ENCODE data around the gene SOX21. TPM values are rescaled to one million over a fixed set of nuclear protein-coding genes. Genes with fewer than 3 reads are reported as not detected.

Gene SOX21
- total RNA-seq, 1 donor from 2014 or later = 0.16 TPM

DNA sequence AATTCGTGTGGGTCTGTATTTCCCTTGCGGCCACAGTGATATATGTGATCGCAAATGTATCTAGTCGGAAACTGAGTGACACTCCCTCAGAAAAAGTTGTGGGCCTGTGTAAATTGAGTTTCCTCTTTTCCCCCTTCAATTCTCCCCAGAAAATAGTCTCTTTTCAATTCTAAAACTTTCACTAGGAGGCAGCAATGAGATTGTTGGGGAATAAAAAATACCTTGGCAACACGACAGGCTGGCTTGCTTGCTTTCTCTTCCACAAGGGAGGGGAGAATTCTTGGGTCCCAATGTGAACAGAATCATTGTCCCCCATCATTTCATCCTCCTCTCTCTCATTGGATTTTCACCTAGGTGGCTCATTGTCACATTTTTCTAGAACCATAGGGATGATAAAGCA, 3.7 kb upstream of the SOX21 start:
- peaks cover 4% of the 10 kb centered on the region for H3K4me1 Mint-ChIP-seq (ENCODE audit: low read depth)
- H3K4me3 Mint-ChIP-seq (ENCODE audit: low read depth) = no peak overlapping the region
- peaks cover 56% of the 10 kb centered on the region for H3K27me3 Mint-ChIP-seq (ENCODE audit: low read depth)
- H3K27ac Mint-ChIP-seq = no peak overlapping the region
- intact Hi-C loops (cut with micrococcal nuclease) = no loop called here
- no peak for DNase-seq (ENCODE audit: low spot score)
- no peaks in the 10 kb centered on the region for H3K36me3 Mint-ChIP-seq (ENCODE audit: low read depth)
- H3K9me3 Mint-ChIP-seq = no peaks in the 10 kb centered on the region

DNA sequence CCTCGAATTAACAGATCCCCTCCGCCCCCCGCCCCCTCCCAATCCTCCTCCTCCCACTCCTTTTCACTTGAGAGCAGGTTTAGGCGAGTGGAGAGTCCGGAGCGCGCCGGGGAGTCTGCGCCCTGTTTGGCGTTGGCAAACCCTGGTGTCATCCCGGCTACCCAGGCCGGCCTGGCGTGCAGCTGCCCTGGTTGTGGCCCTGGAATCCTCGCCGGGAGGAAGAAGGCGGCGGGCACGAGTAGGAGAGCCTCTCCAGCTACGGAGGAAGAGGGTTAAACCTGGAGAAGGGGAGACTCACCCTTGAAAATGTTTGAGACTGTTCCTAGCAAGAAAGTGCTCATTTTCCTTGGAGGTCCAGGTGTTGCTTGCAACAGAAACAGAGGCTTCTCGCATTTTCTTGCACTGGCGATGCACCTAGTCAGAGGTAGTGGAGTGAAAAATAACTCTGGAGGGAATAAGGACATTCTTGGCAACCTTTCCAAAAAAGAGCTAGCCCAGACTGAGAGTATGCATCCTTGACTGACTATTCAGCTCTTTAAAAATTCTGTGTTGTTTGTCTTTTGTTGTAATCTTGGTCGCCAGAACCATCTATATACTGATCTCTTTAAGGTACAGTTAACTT, 1.3 kb upstream of the SOX21 start:
- intact Hi-C loops (cut with micrococcal nuclease) = loop anchor here (1.0 to 5.0 kb wide), 4 partner anchors 7 to 1379 kb away; partner anchors contain the start of gene HS6ST3
- Mint-ChIP-seq H3K36me3 (ENCODE audit: low read depth) (no peaks in the 10 kb centered on the region), H3K9me3 (no peaks in the 10 kb centered on the region), H3K4me1 (ENCODE audit: low read depth) (peaks cover 9% of the 10 kb centered on the region), H3K27me3 (ENCODE audit: low read depth) (peaks cover 74% of the 10 kb centered on the region), H3K4me3 (ENCODE audit: low read depth) (no peak overlapping the region), H3K27ac (no peak overlapping the region)
- no peak for DNase-seq (ENCODE audit: low spot score)

DNA sequence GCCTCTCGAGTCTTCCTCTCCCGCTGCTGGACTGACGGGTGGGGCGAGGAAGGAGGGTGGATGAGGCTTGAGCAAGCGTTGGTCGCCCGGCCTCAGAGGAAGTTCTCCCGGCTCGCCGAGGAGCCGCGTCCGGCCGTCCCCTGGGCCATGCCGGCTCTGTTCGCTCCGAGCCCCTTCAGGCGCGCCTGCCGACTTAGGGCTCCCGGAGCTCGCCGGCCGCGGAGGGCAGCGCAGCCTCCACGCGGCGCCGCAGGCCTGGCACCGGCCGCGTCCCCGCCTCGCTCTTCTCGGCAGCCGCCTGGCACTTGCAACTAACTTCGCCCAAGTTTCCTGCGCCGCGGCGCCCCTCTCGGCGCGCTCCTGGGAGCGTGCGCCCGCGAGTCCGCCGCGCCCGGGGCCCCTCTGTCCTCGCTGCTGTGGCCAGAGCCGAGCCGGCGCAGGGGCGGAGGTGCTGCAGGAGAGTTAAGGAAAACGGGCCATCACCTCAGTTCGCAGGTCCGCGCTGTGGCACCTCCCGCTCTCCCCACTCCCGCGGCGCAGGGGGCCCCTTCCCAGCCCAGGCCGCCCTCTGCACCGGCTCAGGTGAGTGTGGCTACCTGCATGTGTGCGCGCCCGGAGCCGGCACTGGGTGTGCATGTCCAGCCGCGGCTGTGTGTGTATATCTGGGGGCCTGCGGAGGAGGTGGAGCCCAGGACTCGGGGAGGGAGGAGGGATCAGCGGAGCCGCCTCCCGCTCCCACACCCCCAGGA, 641 bp upstream of the SOX21 start:
- Mint-ChIP-seq H3K4me3 (ENCODE audit: low read depth) (peak overlapping the region; percentile 66), H3K4me1 (ENCODE audit: low read depth) (peaks cover 9% of the 10 kb centered on the region), H3K27ac (no peak overlapping the region), H3K27me3 (ENCODE audit: low read depth) (peaks cover 77% of the 10 kb centered on the region), H3K36me3 (ENCODE audit: low read depth) (no peaks in the 10 kb centered on the region), H3K9me3 (no peaks in the 10 kb centered on the region)
- DNase-seq (ENCODE audit: low spot score) = no peak
- intact Hi-C loops (cut with micrococcal nuclease) = loop anchor here (2.0 to 5.0 kb wide), 3 partner anchors 439 to 1379 kb away; partner anchors contain the start of gene HS6ST3

DNA sequence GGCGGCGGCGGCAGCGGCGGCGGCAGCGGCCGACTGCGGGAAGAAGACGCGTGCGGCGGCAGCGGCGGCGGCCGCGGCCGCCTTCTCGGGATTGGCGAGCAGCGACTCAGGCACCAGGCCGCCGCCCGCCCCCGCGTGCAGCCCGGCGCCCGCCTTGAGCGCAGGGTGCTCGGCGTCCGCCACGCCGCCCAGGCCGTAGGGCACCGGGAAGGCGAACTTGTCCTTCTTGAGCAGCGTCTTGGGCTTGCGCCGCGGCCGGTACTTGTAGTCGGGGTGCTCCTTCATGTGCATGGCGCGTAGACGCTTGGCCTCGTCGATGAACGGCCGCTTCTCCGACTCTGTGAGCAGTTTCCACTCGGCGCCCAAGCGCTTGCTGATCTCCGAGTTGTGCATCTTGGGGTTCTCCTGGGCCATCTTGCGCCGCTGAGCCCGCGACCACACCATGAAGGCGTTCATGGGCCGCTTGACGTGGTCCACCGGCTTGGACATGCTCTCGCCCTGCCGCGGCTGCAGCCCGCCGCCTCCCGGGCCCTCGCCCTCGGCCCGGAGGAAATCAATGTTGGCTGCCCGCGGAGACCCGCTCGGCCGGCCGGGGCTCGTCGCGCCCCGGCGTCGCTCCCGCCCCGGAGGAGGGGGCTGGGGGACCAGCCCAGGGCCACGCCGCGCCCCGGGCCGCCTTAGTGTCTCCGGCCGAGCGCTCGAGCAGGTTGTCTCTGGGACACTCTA, 621 bp downstream of the SOX21 start:
- peaks cover 79% of the 10 kb centered on the region for H3K27me3 Mint-ChIP-seq (ENCODE audit: low read depth)
- H3K4me3 Mint-ChIP-seq (ENCODE audit: low read depth) = no peak overlapping the region
- no peak overlapping the region for H3K27ac Mint-ChIP-seq
- intact Hi-C loops (cut with micrococcal nuclease) = loop anchor here (1.0 to 5.0 kb wide), 6 partner anchors 9 to 1381 kb away; partner anchors contain the start of gene HS6ST3
- DNase-seq (ENCODE audit: low spot score) = peak; percentile 21
- H3K4me1 Mint-ChIP-seq (ENCODE audit: low read depth) = peaks cover 11% of the 10 kb centered on the region
- H3K36me3 Mint-ChIP-seq (ENCODE audit: low read depth) = no peaks in the 10 kb centered on the region
- H3K9me3 Mint-ChIP-seq = no peaks in the 10 kb centered on the region

GRCh38 chr13:94710881-94711560, 1.3 kb downstream of the SOX21 start:
- H3K36me3 Mint-ChIP-seq (ENCODE audit: low read depth) = no peaks in the 10 kb centered on the region
- no peak for DNase-seq (ENCODE audit: low spot score)
- peaks cover 79% of the 10 kb centered on the region for H3K27me3 Mint-ChIP-seq (ENCODE audit: low read depth)
- no peaks in the 10 kb centered on the region for H3K9me3 Mint-ChIP-seq
- H3K4me1 Mint-ChIP-seq (ENCODE audit: low read depth) = peaks cover 11% of the 10 kb centered on the region
- no peak overlapping the region for H3K27ac Mint-ChIP-seq
- intact Hi-C loops (cut with micrococcal nuclease) = loop anchor here (1.0 to 5.0 kb wide), 5 partner anchors 9 to 1381 kb away; partner anchors contain the start of gene HS6ST3
- peak overlapping the region; percentile 42 for H3K4me3 Mint-ChIP-seq (ENCODE audit: low read depth)

DNA sequence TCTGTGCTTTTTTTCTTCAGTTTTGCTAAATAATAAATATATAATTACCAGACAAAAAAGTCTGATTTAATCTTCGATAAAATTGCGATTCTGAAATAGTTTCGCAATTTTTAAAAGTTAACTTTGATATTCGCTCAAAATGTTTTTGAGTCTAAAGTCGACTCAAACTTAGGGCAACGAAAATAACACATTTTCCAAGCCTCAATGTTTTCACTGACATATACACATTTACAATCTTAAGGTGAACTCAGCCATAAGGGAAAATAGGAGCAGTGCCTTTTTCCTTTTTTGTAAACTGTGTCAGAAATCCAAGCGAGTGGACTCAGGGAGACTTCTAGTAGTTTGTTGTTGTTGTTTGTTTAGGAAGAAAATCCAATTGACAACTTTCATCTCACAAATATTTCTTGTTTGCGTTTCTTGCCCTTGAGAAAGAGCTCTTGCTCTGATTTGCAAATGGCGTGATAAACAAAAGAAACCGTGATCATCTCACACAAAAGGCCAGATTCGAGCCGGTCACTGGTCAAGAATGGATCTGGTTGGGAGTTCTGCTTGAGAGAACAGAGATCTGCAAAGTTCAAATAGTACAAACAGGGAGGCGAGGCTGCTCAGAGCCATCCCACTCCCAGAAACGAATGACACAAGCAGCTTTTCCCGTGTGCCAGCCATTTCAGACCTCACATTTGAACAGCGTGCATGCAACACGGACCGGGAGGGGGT, 2.1 kb downstream of the SOX21 start:
- H3K27ac Mint-ChIP-seq = peak overlapping the region; percentile 30
- no peaks in the 10 kb centered on the region for H3K36me3 Mint-ChIP-seq (ENCODE audit: low read depth)
- H3K9me3 Mint-ChIP-seq = no peaks in the 10 kb centered on the region
- intact Hi-C loops (cut with micrococcal nuclease) = loop anchor here (2.0 to 5.0 kb wide), 3 partner anchors 49 to 1382 kb away; partner anchors contain the start of gene HS6ST3
- H3K27me3 Mint-ChIP-seq (ENCODE audit: low read depth) = peaks cover 79% of the 10 kb centered on the region
- no peak for DNase-seq (ENCODE audit: low spot score)
- peak overlapping the region; percentile 14 for H3K4me3 Mint-ChIP-seq (ENCODE audit: low read depth)
- peaks cover 11% of the 10 kb centered on the region for H3K4me1 Mint-ChIP-seq (ENCODE audit: low read depth)

- Mint-ChIP-seq H3K27me3 (ENCODE audit: low read depth) (peaks cover 78% of the 10 kb centered on the region), H3K4me1 (ENCODE audit: low read depth) (peaks cover 11% of the 10 kb centered on the region), H3K36me3 (ENCODE audit: low read depth) (no peaks in the 10 kb centered on the region), H3K9me3 (no peaks in the 10 kb centered on the region), H3K27ac (no peak overlapping the region), H3K4me3 (ENCODE audit: low read depth) (no peak overlapping the region)
- intact Hi-C loops (cut with micrococcal nuclease) = loop anchor here (5.0 to 10.0 kb wide), 2 partner anchors 843 to 936 kb away; partner anchors contain the start of genes CLDN10 and DZIP1
- DNase-seq (ENCODE audit: low spot score) = no peak
Observed at GRCh38 chr13:94709001-94709834, 3.1 kb downstream of the SOX21 start.

DNA sequence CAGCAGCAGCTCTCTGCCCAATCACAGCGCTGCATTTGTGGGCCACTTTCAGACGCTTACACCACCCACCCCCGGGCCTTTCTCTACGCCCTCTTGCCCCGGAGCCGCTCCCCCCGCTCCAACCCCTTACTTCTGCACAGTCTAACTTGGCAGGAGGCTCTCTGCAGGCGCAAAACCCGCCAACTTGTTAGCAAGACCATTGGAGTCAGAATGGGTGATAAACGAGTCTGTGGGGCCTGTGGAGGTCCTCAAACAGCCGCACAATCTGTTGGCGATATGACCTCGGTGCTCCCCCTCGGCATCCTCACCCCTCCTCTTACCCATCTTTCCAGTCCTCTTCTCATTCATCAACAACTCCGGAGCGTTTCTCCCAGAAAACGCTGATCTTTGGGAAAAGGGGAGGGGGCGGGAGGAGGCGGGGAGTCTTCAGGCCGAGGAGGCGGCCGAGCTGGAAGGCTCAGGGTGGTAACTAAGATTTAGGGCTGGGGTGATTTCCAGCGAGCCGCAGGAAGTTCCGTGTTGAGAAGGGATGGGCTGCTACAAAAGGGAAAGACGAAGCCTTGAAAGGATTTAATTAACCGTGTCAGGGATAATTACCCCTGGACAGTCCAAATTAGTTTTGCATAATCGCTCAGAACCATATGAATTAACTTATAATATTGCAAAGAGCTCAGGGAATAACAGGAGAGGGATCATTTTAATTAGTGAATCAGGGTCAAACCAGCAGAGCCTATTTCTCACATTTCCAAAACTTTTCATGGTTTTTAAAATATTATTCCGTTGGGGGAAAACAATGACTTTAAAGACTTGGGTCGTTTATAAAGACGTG, 4.1 kb downstream of the SOX21 start:
- intact Hi-C loops (cut with micrococcal nuclease) = loop anchor here (5.0 to 10.0 kb wide), 2 partner anchors 844 to 937 kb away; partner anchors contain the start of genes CLDN10 and DZIP1
- Mint-ChIP-seq H3K27ac (no peak overlapping the region), H3K27me3 (ENCODE audit: low read depth) (peaks cover 80% of the 10 kb centered on the region), H3K9me3 (no peaks in the 10 kb centered on the region), H3K4me3 (ENCODE audit: low read depth) (no peak overlapping the region), H3K4me1 (ENCODE audit: low read depth) (peaks cover 14% of the 10 kb centered on the region), H3K36me3 (ENCODE audit: low read depth) (peaks cover 3% of the 10 kb centered on the region)
- no peak for DNase-seq (ENCODE audit: low spot score)

- intact Hi-C loops (cut with micrococcal nuclease) = loop anchor here (5.0 to 10.0 kb wide), 2 partner anchors 845 to 937 kb away; partner anchors contain the start of genes CLDN10 and DZIP1
- Mint-ChIP-seq H3K9me3 (no peaks in the 10 kb centered on the region), H3K27ac (peak overlapping the region; percentile 16), H3K4me1 (ENCODE audit: low read depth) (peaks cover 14% of the 10 kb centered on the region), H3K4me3 (ENCODE audit: low read depth) (no peak overlapping the region), H3K27me3 (ENCODE audit: low read depth) (peaks cover 85% of the 10 kb centered on the region), H3K36me3 (ENCODE audit: low read depth) (peaks cover 3% of the 10 kb centered on the region)
- no peak for DNase-seq (ENCODE audit: low spot score)
Observed at GRCh38 chr13:94707400-94708021, 4.8 kb downstream of the SOX21 start.

DNA sequence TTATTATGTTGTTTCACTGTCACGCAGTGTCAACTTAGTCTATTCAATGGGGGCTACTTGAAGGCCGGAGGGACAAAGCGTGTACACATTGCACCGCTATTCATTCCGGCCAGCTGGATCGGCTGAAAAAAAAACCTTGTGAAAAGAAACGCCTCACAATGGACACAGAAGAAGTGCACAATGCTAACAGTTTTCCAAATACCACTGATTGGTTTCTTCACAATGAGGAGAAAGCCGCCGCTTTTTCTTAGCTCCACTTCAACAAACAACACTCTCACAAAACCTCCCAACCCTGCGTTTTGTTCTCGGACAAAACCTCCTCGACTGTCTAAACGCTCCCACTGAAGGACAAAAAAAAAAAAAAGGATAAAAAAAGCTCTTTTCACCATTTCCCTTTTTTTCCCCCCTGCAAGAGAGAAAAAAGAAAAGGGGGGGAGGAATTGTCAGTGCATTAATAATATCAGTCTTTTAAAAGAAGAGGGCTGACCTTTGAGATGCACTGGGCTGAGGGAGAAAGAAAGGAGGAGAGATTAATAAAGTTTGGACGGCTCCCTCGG, 5.4 kb downstream of the SOX21 start:
- H3K4me3 Mint-ChIP-seq (ENCODE audit: low read depth) = no peak overlapping the region
- no peak for DNase-seq (ENCODE audit: low spot score)
- intact Hi-C loops (cut with micrococcal nuclease) = loop anchor here (1.0 to 10.0 kb wide), 3 partner anchors 7 to 938 kb away; partner anchors contain the start of genes CLDN10 and DZIP1
- H3K27ac Mint-ChIP-seq = no peak overlapping the region
- no peaks in the 10 kb centered on the region for H3K9me3 Mint-ChIP-seq
- H3K27me3 Mint-ChIP-seq (ENCODE audit: low read depth) = peaks cover 85% of the 10 kb centered on the region
- H3K36me3 Mint-ChIP-seq (ENCODE audit: low read depth) = peaks cover 3% of the 10 kb centered on the region
- H3K4me1 Mint-ChIP-seq (ENCODE audit: low read depth) = peaks cover 10% of the 10 kb centered on the region

Data from activated T-helper 2 cell treated with anti-CD3 and anti-CD28 coated beads, Interferon-gamma antibody, Interleukin-2, Interleukin-4, amounts not matched to agents 10 μg/mL and 5 μg/mL and 100 μg/mL, durations not matched to agents 14 hours and 24 hours and 36 hours (primary cell).